HG03103 (cell line): ENCODE results near the gene PRLH.

Source experiments
- ATAC-seq: cut with Tn5 transposase; IDR thresholded peaks from one replicate; pipeline ENCODE4 v1.9.1; 2021; ENCODE audit warnings: low read depth; ENCODE audit not compliant: unreplicated experiment

Gene PRLH

GRCh38 chr2:237566401-237567235 is at the start of gene PRLH:
Gene PRLH (plus strand): TSS chr2:237566574. CDS start chr2:237566574, 0 bp downstream.
- ATAC-seq, result no peak

- ATAC-seq, result no peak
These were observed 49.2 kb upstream of the PRLH start for GRCh38 chr2:237517163-237517562.

GRCh38 chr2:237517990-237518389 is 48.4 kb upstream of the PRLH start:
- no peak for ATAC-seq

- ATAC-seq, result no peak
These were observed 46.7 kb upstream of the PRLH start for GRCh38 chr2:237519506-237520245.

- no peak for ATAC-seq
These were observed 46.1 kb upstream of the PRLH start for GRCh38 chr2:237520290-237520689.

GRCh38 chr2:237524631-237525030 is 41.7 kb upstream of the PRLH start:
- ATAC-seq, result no peak

GRCh38 chr2:237525559-237526157 is 40.7 kb upstream of the PRLH start:
- ATAC-seq, result no peak

GRCh38 chr2:237527233-237527632 is 39.1 kb upstream of the PRLH start:
- ATAC-seq, result no peak

- ATAC-seq, result no peak
These were observed 38.6 kb upstream of the PRLH start for GRCh38 chr2:237527766-237528165.

- ATAC-seq, result peak; percentile 92
These were observed 36.6 kb upstream of the PRLH start for GRCh38 chr2:237529452-237530402.

- ATAC-seq, result no peak
These were observed 35.6 kb upstream of the PRLH start for GRCh38 chr2:237530472-237531433.

- ATAC-seq, result no peak
These were observed 34.2 kb upstream of the PRLH start for GRCh38 chr2:237532160-237532559.

- ATAC-seq, result no peak
These were observed 32.7 kb upstream of the PRLH start for GRCh38 chr2:237533668-237534161.

- ATAC-seq, result no peak
These were observed 32.0 kb upstream of the PRLH start for GRCh38 chr2:237534380-237534779.

- ATAC-seq, result no peak
These were observed 30.8 kb upstream of the PRLH start for GRCh38 chr2:237535385-237536082.

GRCh38 chr2:237536083-237536415 is 30.3 kb upstream of the PRLH start:
- ATAC-seq, result no peak

- no peak for ATAC-seq
These were observed 29.8 kb upstream of the PRLH start for GRCh38 chr2:237536617-237537016.

- no peak for ATAC-seq
These were observed 28.2 kb upstream of the PRLH start for GRCh38 chr2:237538001-237538720.
